Cerebellar cortex (tissue), 1 donor: ENCODE results near the gene PPP1R2.

ENCODE experiments used
- DNase-seq: peaks from one replicate; pipeline ENCODE4 v3.0.0-alpha.2; 2015; ENCODE audit warnings: low spot score

PPP1R2 gene

DNA sequence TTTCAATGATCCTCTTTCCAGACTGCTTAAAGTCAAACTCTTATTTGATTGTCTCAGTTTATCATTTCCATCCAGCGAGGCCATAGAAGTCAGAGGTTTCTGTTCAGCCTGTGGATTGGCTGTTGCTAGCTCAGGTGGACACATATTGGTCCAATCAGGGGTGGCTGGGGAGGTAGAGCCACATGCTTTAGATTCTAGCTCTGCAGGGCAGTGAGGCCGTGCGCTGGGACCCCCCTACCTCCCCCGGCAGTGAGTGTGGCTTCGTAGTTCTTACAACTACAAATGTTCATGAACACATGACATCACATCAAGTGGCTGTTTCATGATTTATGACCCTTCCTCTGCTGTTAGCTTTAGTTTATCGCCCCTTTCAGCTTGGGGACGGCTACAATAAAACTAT is 22.6 kb upstream of the PPP1R2 start:
- DNase-seq = peak; percentile 8

DNA sequence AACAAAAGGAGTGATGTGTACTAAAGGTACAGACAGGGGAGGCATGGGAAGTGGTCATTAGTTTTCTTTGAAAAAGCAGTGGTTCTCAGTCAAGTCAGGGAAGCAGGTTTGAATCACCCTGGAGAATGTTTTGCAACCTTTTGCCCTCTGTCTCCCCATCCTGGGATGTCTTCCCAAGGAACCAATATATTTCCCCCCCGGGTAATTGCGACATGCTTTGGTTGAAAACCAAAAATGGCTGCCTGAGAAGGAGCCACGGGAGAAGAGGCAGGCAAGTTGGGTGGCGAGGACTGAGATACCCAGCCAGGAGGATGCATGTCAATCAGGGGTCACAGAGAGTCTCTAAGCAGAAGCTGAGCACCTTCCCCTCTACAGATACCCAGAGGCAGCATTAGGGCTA is 20.2 kb upstream of the PPP1R2 start:
- DNase-seq = no peak

DNA sequence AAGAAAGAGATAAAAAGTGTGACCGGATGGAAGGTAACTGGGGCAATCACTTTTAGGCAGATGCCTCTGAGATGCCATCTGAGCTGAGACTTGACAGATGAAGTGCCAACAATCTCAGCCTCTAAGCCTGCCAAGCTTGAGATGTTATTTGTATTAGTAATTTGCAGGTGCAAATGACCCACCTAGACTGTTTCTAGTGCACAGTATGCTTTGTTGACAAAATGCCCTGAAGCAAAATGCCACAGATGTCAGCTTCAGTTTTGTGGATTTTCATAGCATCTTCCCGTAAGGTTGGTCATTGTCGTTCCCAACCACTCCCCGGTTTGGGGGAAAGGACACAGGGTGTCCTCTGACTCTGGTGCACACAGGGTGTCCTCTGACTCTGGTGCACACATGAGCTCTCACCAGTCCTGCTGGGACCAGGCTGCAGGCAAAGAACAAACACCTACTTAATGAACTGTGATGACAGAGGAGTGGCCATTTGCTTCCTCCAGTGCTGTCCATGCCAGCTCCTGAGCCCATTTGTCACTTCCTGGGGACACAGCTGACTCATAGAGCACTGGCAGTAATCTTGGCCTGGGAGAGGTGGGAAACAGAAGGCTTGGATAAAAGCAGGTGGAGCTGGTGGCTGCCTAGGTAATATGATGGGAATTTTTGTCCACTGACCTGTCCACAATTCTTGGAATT is 16.7 kb upstream of the PPP1R2 start:
- DNase-seq = no peak

DNA sequence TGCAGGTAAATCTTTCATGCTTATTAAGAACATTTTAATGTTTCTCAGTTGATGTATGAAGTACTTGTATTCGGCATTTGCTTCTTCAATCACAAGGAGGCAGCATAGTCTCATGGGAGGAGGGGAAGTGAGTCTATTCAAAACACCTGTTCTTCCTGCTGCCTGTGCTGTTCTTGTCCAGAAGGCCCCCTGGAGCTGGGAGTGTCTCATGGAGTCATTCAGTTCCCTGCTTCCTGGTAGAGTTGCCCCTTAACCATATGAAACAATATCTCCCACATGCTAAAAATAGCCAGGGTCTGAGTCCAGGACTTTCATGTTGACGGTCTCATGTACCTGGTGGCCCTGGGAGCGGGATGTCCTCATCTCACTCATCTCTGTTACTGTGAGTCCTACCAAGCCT is 15.5 kb upstream of the PPP1R2 start:
- DNase-seq = peak; percentile 61

DNA sequence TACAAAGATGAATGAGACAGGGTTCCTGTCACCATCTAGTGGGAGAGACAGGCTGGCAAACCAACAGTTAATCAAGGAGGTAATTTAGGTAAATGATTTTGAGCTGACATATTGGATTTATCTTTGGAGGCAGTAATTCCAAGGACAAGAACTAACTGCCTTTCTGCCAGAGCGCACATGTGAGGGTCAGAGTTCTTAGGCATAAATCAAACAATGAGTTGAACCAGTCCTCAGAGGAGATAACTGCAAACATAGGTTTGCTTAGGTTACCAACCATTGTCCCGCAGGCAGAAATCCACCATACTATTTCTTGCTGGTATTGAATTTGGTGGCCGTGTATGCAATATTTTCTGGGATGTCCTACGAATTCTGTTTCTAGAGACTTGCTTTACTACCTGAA is 14.2 kb upstream of the PPP1R2 start:
- DNase-seq = no peak

DNA sequence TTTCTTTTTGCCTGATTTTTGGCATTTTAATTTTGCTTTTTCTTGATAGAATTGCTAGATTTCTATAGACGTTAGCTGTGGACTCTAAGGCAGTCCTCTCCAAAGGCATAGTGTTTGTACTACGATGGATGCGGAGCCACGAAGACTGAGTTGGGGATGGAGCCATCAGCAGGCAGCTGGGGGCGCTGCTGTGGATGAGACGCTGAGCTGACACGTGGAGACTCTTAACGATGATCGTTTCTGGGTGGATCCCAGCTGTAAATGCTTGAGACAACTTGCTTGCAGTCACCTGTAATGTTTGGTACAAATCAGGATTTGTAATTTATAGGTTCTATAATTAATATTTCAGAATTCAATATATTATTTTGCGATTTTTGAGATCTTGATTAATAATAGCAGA is 13.3 kb upstream of the PPP1R2 start:
- DNase-seq = no peak

DNA sequence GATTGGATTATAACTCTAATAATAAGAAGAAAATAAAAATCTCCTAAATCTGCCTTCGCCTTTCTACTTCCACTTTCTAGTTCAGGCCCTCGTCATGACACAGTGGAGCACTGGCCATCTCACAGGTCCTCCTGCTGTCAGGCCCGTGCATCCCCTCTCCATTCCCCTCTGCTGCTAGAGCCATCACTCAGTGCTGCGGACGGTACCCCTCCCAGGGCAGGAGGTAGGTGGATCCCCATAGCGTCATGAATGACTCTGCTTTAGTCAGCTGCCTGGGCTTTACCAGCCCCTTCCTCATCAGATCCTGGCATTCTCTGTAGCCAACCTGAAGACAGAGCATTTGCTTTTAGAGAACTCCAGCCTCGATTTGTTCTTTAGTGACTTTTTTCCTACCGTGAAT is 12.0 kb upstream of the PPP1R2 start:
- no peak for DNase-seq

DNA sequence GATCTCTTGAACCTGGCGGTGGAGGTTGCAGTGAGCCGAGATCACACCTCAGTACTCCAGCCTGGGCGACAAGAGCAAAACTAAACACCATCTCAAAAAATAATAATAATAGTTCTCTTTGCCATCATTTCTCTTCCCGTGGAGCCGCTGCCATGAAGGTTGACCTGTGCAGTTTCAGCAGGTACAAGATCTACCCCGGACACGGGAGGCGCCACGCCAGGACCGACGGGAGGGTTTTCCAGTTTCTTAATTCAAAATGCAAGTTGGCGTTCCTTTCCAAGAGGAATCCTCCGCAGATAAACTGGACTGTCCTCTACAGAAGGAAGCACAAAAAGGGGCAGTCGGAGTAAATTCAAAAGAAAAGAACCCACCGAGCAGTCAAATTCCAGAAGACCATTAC is 11.3 kb upstream of the PPP1R2 start:
- no peak for DNase-seq

DNA sequence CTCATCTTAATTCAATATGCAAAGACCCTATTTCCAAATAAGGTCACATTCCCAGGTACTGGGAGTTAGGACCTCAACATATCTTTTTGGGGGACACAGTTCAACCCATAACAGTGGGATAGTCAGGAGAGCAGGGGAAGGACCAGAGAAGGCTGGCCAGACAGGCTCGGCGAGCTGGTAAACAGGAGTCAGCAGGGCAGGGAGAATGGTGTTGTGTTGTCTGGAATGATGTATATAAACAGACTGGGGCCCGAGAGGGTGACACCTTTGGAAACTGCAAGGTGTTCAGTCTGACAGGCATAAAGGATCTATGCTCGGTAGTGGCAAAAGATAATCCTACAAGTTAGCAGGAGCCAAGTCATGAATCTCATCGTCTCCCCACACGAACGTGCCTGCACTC is 10.1 kb upstream of the PPP1R2 start:
- no peak for DNase-seq

DNA sequence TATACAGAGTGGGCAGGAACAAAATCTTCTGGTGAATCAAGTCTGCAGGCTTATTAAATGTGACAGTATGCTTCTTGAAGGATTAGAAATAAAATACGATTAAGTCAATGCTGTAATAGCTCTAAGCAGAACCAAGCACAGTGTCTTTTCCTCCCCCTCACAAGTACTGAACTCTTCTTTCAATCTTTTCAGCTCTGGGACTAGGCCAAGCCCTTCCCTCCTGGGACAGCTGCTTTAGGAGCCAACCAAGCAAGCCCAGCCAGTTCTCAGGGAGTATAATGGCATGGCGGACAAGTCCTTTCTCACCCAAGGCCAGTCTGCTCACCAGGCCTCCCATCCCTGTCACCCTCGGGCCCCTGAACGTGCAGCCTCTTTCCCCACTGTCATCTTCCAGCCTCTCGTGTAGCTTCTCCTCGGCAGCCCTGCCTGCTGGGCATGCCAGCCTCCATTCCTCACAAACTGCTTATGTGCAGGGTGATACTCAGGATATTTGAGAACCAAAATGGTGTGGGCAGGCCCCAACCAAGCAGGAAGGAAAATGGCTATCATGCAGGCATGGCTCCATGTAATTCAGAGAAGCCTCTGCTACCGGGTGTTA is 8.4 kb upstream of the PPP1R2 start:
- no peak for DNase-seq

DNA sequence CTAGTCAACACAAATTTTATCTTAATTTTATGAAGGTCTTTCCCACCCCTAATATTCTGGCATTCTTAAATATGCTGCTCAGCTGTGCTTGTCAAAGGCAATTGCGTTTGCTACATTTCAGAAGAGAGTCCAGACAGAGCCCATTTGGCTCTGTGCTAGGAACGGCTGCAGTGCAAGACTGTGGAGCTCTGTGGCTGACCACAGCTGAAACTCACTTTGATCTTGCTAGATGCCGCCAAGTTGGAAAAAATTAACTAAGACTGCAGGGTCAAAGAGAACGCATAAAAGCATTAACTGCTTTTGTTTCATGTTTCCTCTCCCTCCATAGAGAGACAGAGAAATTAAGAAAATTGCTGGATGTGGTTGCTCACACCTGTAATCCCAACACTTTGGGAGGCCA is 7.6 kb upstream of the PPP1R2 start:
- DNase-seq = no peak

DNA sequence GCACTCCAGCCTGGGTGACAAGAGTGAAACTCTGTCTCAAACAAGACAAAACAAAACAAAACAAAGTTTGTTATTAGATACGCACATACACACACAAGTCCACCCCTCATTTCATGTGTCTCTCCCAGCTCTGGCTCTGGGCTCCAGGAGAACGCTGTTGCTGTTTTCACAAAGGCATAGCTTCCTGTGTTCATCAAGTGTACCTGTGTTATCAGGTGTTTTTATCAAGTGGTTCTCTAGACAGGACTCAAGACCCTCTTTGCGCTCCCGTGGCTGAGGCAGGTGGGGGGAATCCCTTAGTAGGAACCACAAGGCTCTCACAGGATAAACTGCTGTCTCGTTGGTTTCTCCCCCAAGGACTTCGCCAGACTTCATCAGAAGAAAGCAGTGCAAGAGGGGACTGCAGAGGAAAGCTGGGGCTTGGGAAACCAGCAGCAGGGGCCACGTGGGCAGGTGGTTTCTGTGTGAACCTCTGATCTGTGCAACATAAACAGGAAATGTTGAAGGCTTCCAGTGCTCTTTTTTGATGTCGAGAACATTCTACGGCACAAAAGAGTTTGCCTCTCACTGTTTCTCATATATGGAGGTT is 6.9 kb upstream of the PPP1R2 start:
- no peak for DNase-seq

DNA sequence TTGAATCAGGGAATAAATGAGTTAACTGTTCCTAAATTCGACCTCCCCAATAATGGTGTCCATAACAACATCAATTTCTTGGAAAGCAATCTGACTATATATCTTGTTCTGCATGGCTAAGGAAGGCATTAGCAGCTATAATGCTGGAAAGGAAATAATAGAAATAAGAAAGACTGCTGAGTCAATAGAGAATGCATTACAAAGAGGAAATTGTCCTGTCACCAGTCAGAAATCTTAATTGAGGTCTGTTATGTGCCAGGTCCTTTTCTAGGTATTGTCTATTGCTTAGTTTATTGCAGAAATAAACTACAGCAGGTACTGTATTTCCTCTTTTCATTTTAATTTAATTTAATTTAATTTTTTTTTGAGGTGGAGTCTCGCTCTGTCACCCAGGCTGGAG is 5.9 kb upstream of the PPP1R2 start:
- DNase-seq = no peak

DNA sequence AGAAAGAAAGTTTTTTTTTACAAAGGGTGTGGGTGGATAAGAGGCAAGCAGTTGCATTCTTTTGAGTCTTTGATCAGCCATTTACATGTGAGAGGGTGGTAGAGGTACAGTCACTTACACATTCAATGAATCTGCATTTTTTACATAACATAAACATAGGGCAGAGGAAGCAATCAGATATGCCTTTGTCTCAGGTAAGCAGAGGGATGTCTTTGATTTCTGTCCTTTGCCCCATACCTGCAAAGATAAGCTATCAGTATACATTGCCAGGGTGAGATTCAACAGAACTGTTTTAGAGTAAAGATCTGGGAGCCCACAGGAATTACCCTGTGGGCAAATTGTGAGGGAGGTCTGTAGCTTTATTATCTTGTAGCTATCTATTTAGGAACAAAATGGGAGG is 5.4 kb upstream of the PPP1R2 start:
- no peak for DNase-seq

DNA sequence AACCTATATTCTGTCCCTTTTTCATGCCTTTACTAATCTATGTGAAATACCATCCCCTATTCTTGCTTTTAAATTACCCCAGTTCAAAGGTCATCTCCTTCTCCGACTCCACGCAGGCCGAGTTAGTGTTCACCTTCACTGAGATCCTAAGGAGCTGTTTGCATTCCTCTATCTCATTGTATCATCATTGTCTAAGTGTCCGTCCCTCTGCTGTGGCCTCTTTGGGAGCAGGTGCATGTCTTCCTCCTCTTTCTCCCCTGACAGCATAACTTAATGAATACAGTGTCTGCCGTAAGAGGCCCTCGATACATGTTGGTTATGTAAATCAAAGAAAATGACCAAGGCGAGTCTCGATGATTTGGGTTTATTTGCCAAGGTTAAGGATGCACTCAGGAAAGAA is 4.9 kb upstream of the PPP1R2 start:
- no peak for DNase-seq

DNA sequence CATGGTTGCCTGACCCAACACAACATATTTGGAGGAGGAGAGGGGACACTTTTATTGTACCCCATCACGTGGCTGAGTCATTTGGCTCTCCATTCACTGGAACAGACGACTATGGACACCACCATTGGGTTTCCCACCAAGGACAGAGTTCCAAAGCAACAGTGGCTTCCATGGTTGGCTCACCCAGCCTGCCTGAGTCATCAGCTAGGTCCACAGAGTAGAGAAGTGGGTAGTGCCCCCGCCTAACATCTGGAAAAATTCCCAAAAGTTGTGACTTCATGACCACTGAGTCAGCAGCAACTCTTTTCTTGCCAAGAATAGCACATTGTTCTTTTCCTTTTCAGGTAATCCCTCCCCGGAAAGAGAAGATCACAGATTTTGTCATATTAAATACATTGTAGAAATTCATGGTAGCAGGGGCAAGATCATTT is 3.0 kb upstream of the PPP1R2 start:
- no peak for DNase-seq

DNA sequence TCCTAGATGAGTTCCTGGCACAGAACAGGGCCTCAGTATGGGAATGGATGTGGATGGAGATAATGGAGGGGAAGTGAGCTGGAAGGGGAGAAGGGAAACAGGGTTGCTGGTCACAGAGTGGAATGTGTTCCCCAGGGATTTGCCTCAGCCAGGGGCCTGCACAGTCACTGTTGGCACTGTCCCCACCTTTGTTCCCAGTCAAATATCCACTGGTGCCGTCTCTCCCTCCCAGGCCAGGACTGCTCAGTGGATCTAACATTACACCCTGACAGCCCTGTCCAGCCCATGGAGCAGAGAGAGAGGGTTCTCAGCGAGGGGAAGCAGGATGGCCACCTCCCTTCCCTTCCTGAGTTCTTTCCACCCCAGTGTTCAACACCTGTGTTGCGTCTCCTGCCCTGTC is 1.5 kb upstream of the PPP1R2 start:
- no peak for DNase-seq

DNA sequence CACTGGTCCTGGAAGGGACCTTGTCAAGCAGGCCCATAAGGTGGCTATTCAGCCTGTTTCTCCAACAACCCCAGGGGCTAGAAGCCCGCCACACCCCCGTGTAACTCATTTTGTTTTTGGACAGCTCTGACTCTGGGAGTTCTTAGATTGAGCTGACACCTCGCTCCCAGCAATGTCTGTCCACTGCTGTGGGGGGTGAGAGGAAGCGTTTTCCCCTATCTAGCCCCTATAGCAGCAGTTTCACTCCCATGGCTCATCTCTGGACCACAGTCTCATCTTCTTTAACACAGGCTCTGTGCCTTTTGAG is 1.1 kb upstream of the PPP1R2 start:
- no peak for DNase-seq

DNA sequence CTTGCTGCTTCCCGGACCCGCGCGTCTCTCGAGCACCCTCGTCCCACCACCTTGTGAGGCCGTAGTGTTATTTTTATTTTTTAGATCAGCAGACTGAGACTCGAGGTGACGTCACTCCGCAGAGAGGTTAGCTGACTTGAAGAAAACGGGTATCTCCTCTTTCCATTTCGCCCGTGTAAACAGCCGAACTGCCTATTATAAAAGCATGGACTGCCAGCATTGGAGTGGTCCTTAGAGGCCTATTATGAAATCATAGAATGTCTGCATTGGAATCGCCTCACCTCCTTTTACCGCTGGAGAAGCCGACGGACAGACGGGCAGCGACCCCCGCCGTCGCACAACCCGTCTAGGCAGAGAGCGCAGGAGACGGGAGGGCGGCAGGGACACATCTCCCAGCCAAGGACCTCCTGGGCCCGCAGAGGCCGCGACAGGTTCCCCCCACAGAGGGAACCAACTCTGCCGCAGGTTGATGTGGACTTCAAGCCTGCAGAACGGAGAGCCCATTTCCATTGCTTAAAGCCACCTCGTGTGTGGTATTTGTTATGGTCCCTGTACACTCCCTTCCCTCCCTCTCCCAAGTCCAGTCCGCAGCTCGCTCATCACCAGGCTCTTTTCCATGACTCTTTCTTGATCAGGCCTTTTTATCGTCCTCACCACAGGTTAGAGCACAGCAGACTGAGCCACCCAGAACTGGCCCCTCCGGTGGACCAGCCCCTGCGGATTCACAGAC is 540 bp upstream of the PPP1R2 start:
- DNase-seq = peak; percentile 66

DNA sequence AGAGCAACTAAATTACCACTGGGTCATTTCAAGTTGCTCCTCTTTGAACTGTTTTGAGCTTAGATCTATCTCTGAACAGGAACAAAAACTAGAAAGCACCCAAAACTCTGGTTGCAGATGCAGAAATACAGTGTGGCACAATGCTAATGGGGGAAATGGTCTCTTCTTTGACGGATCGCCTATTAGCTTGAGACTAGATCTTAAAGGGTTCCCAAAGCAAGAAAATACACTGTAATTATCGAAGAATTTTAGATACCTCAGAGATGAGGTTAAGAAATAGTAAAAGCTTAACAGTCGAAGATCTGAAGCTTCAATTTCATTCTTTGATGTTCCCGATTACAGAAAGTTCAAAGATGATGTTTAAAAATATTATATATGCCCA is 818 bp downstream of the PPP1R2 start:
- DNase-seq = peak; percentile 32

DNA sequence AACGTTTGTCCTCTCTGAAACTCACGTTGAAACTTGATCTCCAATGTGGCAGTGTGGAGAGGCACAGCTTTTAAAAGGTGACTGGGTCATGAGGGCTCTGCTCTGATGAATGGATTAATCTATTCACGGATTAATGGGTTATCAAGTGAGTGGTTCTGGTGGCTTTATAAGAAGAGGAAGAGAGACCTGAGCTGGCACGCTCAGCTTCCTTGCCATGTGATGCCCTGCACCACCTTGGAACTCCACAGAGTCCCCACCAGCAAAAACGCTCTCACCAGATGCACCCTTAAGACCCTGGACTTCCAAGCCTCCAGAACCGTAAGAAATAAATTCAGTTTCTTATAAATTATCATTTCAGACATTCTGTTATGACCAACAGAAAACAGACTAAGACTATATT is 2.6 kb downstream of the PPP1R2 start:
- no peak for DNase-seq

DNA sequence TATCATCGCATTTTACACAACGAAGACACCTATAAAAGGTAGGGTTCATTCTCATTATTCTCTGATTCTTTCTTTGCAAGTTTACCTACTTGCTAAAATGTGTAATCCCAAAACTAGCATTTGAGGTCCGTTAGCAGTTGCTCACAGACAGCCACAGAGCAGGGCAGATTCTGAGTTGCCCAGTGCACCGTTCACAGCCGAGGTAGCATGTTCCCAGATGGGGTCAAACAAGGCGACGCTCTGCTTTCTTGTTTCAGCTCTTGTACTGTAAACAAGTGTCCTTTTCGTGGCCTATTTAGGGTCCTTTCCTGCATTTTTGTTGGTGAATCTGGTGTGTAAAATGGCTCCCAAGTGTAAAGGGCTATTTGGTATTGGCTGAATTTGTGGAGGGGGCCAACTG is 3.1 kb downstream of the PPP1R2 start:
- DNase-seq = no peak

DNA sequence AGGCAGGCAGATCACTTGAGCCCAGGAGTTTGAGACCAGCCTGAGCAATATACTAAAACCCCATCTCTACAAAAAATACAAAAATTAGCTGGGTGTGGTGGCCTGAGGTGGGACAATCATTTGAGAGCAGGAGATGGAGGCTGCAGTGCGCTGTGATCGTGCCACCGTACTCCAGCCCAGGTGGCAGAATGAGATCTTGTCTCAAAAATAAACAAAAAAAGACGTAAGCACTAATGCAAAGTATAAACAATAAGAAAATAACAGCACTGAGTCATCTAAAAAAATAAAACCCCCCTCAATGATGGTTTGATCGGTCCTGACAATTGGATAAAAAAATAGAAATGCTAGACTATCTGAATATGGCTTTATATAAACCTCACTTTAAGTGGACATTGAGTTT is 3.6 kb downstream of the PPP1R2 start:
- DNase-seq = no peak

DNA sequence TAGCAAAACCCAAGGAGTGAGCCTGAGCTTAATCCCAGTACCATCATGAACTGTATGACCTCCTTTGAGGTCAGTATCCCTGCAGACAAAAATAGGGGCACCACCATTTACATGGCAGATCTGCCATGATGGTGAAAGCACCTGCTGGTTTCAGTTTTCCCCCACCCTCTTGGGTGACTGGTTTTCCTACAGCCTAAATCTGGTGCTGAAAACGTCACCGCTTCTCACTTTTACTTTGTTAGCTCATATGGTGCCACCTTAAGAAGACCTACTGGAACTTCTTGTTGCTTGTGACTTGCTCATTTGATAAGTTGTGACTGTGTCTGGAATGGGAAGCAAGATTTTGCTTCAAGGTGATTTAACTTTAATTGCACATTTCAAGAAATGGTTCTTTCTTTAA is 5.1 kb downstream of the PPP1R2 start:
- no peak for DNase-seq
